Choroid plexus epithelial cell (primary cell): ENCODE data around the gene REEP1.

ENCODE experiments used
- DNase-seq: peaks from one replicate; pipeline ENCODE4 v3.0.0-alpha.2; 2010; ENCODE audit warnings: low read depth
- H3K4me3 ChIP-seq: 2 replicates; pipeline ENCODE4 v1.5.1; 2011; ENCODE audit warnings: low read depth, mild to moderate bottlenecking, control low read depth, low read length, moderate library complexity
- CTCF ChIP-seq: conservative IDR thresholded peaks from 2 replicates; pipeline ENCODE4 v1.5.1; 2011; ENCODE audit warnings: low read depth, mild to moderate bottlenecking, control low read depth, inconsistent platforms, low read length, moderate library complexity

The REEP1 gene

DNA sequence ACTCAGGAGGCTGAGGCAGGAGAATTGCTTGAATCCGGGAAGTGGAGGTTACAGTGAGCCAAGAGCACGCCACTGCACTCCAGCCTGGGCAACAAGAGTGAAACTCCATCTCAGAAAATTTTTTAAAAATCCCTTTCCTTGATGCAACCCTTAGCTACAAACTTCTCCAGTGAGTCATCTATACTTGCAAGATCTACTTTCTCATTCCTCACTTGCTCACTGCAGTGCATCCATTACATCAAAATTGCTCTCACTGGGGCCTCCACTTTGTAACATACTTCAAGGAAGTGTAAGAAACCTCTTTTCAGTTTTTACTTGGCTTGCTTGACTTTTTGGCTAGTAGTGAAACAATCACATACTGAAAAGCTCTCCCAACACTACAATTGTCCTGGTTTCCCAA, 65.3 kb downstream of the REEP1 start:
- no peak overlapping the region for H3K4me3 ChIP-seq
- DNase-seq: no peak
- no peak for TF ChIP-seq CTCF

DNA sequence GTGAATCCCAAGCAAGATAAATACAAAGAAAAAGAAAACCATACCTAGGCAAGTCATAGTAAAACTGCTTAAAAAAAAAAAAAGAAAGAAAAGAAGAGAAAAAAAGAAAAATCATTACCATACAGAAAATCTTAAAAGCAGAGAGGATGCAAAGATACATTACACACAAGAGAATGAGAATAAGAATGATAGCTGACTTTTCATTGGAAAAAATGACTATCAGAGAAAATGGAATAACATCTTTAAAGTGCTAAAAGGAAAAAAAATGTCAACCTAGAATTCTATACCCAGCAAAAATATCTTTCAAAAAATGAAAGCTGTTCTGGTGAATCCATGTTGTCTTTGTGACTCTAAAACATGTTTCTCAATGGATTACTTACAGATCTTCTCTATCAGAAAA, 66.2 kb downstream of the REEP1 start:
- DNase-seq: no peak
- no peak overlapping the region for H3K4me3 ChIP-seq
- no peak for TF ChIP-seq CTCF

DNA sequence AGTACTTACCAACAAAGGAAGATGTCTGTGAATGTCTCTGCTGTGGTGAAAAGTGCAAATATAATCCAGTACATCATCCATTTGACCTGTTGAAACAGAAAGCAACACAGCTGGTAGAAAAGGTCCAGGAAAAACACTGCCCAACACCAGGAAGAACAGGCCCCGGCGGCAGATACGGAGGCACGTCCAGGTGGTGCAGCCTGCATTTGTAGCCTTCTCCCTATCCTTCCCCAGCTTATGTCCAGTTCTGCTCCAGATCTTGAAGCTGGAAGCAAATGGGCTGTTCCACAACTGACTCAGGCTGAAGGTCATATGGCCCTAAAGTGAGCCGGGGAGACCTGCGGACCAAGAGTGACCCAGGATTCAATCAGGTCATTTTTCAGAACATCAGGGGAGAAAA, 73.5 kb downstream of the REEP1 start:
- TF ChIP-seq CTCF: no peak
- no peak overlapping the region for H3K4me3 ChIP-seq
- DNase-seq: no peak

DNA sequence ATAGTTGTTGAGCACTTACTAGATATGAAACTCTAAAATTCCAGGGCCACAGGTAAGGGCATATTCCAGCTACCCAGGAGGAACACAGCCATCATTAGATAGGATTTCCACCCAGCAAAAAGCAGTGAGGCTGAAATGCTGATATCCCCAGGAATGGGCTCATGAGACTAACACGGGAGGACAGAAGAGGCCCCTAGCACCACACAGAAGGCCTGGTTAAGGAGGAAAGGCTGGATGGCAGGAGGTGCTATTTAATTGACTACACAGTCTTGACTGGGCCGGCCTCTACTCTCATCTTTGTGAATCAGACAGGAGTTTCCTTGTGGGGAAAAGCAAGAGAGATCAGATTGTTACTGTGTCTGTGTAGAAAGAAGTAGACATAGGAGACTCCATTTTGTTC, 76.4 kb downstream of the REEP1 start:
- no peak for TF ChIP-seq CTCF
- H3K4me3 ChIP-seq: no peak overlapping the region
- DNase-seq: no peak

DNA sequence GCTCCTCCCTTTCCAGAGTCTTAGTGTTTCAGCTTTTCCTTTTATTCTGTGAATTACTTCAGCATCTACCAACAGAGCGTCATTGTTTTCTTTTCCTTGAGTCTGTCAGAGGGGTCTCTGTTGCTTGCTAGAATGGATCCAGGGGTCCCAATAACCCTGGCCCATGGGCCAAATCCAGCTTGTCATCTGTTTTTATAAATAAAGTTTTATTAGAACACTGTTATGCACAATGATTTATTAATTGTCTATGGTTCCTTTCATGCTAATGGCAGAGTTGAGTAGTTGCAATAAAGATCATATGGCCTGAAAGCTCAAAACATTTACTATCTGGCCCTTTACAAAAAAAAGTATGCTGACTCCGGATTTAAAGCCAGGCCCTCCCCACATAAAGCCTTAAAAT, 79.3 kb downstream of the REEP1 start:
- no peak for TF ChIP-seq CTCF
- no peak for DNase-seq
- no peak overlapping the region for H3K4me3 ChIP-seq

GRCh38 chr2:86256982-86257381, 80.4 kb downstream of the REEP1 start:
- TF ChIP-seq CTCF: no peak
- H3K4me3 ChIP-seq: no peak overlapping the region
- DNase-seq: no peak

- no peak for TF ChIP-seq CTCF
- no peak overlapping the region for H3K4me3 ChIP-seq
- DNase-seq: no peak
Measured at GRCh38 chr2:86256300-86256699, 81.1 kb downstream of the REEP1 start.
